ENCODE results near the gene TMEM87B.

GRCh38 chr2:112033600-112033999, 21.5 kb upstream of the TMEM87B start:
- TF ChIP-seq CTCF (IDR thresholded peaks at IDR 0.05; ENCODE audit: poor library complexity, severe bottlenecking), result no peak
- TF ChIP-seq, protein P1, sequence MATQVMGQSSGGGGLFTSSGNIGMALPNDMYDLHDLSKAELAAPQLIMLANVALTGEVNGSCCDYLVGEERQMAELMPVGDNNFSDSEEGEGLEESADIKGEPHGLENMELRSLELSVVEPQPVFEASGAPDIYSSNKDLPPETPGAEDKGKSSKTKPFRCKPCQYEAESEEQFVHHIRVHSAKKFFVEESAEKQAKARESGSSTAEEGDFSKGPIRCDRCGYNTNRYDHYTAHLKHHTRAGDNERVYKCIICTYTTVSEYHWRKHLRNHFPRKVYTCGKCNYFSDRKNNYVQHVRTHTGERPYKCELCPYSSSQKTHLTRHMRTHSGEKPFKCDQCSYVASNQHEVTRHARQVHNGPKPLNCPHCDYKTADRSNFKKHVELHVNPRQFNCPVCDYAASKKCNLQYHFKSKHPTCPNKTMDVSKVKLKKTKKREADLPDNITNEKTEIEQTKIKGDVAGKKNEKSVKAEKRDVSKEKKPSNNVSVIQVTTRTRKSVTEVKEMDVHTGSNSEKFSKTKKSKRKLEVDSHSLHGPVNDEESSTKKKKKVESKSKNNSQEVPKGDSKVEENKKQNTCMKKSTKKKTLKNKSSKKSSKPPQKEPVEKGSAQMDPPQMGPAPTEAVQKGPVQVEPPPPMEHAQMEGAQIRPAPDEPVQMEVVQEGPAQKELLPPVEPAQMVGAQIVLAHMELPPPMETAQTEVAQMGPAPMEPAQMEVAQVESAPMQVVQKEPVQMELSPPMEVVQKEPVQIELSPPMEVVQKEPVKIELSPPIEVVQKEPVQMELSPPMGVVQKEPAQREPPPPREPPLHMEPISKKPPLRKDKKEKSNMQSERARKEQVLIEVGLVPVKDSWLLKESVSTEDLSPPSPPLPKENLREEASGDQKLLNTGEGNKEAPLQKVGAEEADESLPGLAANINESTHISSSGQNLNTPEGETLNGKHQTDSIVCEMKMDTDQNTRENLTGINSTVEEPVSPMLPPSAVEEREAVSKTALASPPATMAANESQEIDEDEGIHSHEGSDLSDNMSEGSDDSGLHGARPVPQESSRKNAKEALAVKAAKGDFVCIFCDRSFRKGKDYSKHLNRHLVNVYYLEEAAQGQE (IDR thresholded peaks at IDR 0.05; ENCODE audit: borderline replicate concordance), result no peak

Measured in neural cell (in vitro differentiated cells).